NB4 (cell line): ENCODE data around the gene XIST.
"Not testable (repeated sequence)": the region's sequence is repeated elsewhere in the genome, so short reads cannot be mapped to it uniquely, and the experiment has no call there.

Experiments used
- MYC ChIP-seq: IDR thresholded peaks from 2 replicates; pipeline ENCODE4 v1.6.1; 2011; ENCODE audit warnings: low read depth, low read length
- POLR2A ChIP-seq: IDR thresholded peaks from 2 replicates; pipeline ENCODE4 v1.6.1; 2011; ENCODE audit warnings: mild to moderate bottlenecking; ENCODE audit not compliant: insufficient read length; ENCODE audit errors: extremely low read depth
- TF ChIP-seq, protein P1 (sequence below): IDR thresholded peaks from one replicate; pipeline ENCODE4 v1.5.1; 2012; ENCODE audit warnings: low read depth, low read length
- TF ChIP-seq, protein P2 (sequence below): IDR thresholded peaks from 2 replicates; pipeline ENCODE4 v1.6.1; 2011; ENCODE audit warnings: low read depth, low read length

DNA sequence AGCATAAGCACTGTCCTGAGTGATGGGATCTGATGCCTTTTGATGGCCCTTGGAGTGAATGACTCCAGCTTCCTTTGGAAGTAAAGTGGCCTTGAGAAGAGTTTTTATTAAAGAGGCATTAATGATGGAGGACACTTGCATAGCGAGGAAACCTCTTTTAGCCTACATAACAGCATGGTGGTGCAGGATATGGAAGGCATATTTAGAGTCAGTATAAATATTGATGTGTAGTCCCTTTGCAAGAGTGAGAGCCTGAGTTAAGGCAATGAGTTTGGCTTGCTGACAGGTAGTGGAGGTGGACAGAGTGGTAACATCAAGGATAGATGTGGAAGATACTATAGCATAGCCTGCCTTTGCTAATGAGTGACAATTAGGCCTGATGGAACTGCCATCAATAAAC is 48.4 kb downstream of the XIST start:
- TF ChIP-seq, protein P1, sequence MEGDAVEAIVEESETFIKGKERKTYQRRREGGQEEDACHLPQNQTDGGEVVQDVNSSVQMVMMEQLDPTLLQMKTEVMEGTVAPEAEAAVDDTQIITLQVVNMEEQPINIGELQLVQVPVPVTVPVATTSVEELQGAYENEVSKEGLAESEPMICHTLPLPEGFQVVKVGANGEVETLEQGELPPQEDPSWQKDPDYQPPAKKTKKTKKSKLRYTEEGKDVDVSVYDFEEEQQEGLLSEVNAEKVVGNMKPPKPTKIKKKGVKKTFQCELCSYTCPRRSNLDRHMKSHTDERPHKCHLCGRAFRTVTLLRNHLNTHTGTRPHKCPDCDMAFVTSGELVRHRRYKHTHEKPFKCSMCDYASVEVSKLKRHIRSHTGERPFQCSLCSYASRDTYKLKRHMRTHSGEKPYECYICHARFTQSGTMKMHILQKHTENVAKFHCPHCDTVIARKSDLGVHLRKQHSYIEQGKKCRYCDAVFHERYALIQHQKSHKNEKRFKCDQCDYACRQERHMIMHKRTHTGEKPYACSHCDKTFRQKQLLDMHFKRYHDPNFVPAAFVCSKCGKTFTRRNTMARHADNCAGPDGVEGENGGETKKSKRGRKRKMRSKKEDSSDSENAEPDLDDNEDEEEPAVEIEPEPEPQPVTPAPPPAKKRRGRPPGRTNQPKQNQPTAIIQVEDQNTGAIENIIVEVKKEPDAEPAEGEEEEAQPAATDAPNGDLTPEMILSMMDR = not testable (repeated sequence)
- not testable (repeated sequence) for TF ChIP-seq POLR2A, MYC
- TF ChIP-seq, protein P2, sequence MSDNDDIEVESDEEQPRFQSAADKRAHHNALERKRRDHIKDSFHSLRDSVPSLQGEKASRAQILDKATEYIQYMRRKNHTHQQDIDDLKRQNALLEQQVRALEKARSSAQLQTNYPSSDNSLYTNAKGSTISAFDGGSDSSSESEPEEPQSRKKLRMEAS = not testable (repeated sequence)
